Activated CD8-positive, alpha-beta T cell treated with anti-CD3 and anti-CD28 coated beads for 36 hours (primary cell): ENCODE results near the gene TRIM9. TPM values are rescaled to one million over a fixed set of nuclear protein-coding genes. Genes with fewer than 3 reads are reported as not detected.
A peak's percentile ranks its signal among the peaks of the same experiment; 100 is the strongest.

Experiments used
- ATAC-seq: fragments of 200-7000 bp; cut with Tn5 transposase; one replicate; pipeline ENCODE4 v1.10.0; 2021; ENCODE audit warnings: mild to moderate bottlenecking, moderate library complexity
- CTCF ChIA-PET: fragments of 350-600 bp; sonication (Branson Sonifier 250); formaldehyde crosslinking; loops from one replicate; lab custom pipeline; 2021; ENCODE audit warnings: antibody characterized with exemption; lab: Charles Lee
- POLR2A ChIA-PET: fragments of 350-600 bp; sonication (Branson Sonifier 250); formaldehyde crosslinking; loops from one replicate; lab custom pipeline; 2021; ENCODE audit warnings: antibody characterized with exemption; lab: Charles Lee
- DNase-seq: peaks from one replicate; pipeline ENCODE4 v3.0.0-alpha.2; 2020
- H3K27ac Mint-ChIP-seq: one replicate; pipeline ENCODE4 v1.8.0; 2021; ENCODE audit warnings: mild to moderate bottlenecking, mixed read lengths
- H3K27me3 Mint-ChIP-seq: one replicate; pipeline ENCODE4 v1.8.0; 2021; ENCODE audit warnings: mixed read lengths
- H3K36me3 Mint-ChIP-seq: one replicate; pipeline ENCODE4 v1.8.0; 2021; ENCODE audit warnings: low read depth, mixed read lengths
- H3K4me1 Mint-ChIP-seq: one replicate; pipeline ENCODE4 v1.8.0; 2021; ENCODE audit warnings: low read depth, mixed read lengths
- H3K4me3 Mint-ChIP-seq: one replicate; pipeline ENCODE4 v1.8.0; 2021; ENCODE audit warnings: mild to moderate bottlenecking, moderate library complexity, mixed read lengths
- H3K9me3 Mint-ChIP-seq: one replicate; pipeline ENCODE4 v1.8.0; 2021; ENCODE audit warnings: mixed read lengths
- CTCF ChIP-seq: fragments of 200-600 bp; IDR thresholded peaks from one replicate; pipeline ENCODE4 v1.8.0; 2022; ENCODE audit warnings: antibody characterized with exemption, mild to moderate bottlenecking
- intact Hi-C: fragments of 100-400 bp; cut with micrococcal nuclease; formaldehyde crosslinking; loops from one replicate; pipeline ENCODE4 v1.10.0; 2022
- total RNA-seq, 2 experiments: library from RNA; stranded (reverse); gene quantifications; one replicate each; pipeline ENCODE4 v1.2.3, GENCODE V29; 2021

The TRIM9 gene
- total RNA-seq, 2 experiments from 2014 or later: 6.5 to 7.2 TPM

- H3K9me3 Mint-ChIP-seq: no peaks in the 10 kb centered on the region
- POLR2A ChIA-PET: interaction anchor here (0.7 to 2.5 kb wide), 8 partner anchors 10 to 557 kb away, joined by 3 to 13 read pairs (median 4); partner anchors contain the start of gene TMX1
- CTCF ChIA-PET: interaction anchor here (0.6 to 3.5 kb wide), 7 partner anchors 8 to 236 kb away, joined by 3 to 16 read pairs (median 4); no protein-coding TSS in a partner anchor
- ATAC-seq (no peak), DNase-seq (peak; percentile 59)
- H3K4me1 Mint-ChIP-seq: peaks cover 17% of the 10 kb centered on the region
- peak overlapping the region; percentile 89 for H3K27ac Mint-ChIP-seq
- no peak for TF ChIP-seq CTCF
- H3K36me3 Mint-ChIP-seq: no peaks in the 10 kb centered on the region
- peak overlapping the region; percentile 87 for H3K4me3 Mint-ChIP-seq
- intact Hi-C loops: loop anchor here (10.0 kb wide), 1 partner anchor 139 kb away; no protein-coding TSS in a partner anchor
- peaks cover 16% of the 10 kb centered on the region for H3K27me3 Mint-ChIP-seq
Measured at GRCh38 chr14:51095854-51096823, 1.2 kb upstream of the TRIM9 start.

GRCh38 chr14:51094282-51094821 is 553 bp downstream of the TRIM9 start:
- peak overlapping the region; percentile 68 for H3K27ac Mint-ChIP-seq
- ChIA-PET POLR2A (interaction anchor here (1.9 to 2.5 kb wide), 3 partner anchors 10 to 559 kb away, joined by 6 to 13 read pairs (median 12); partner anchors contain the start of gene TMX1), CTCF (interaction anchor here (0.6 to 3.5 kb wide), 7 partner anchors 9 to 234 kb away, joined by 3 to 16 read pairs (median 4); partner anchors contain the start of gene TMX1)
- H3K4me1 Mint-ChIP-seq: peaks cover 17% of the 10 kb centered on the region
- DNase-seq (peak; percentile 48), ATAC-seq (no peak)
- no peaks in the 10 kb centered on the region for H3K9me3 Mint-ChIP-seq
- no peaks in the 10 kb centered on the region for H3K36me3 Mint-ChIP-seq
- peaks cover 8% of the 10 kb centered on the region for H3K27me3 Mint-ChIP-seq
- intact Hi-C loops: loop anchor here (10.0 kb wide), 1 partner anchor 140 kb away; no protein-coding TSS in a partner anchor
- peak overlapping the region; percentile 87 for H3K4me3 Mint-ChIP-seq
- TF ChIP-seq CTCF: no peak

- intact Hi-C loops: loop anchor here (10.0 kb wide), 1 partner anchor 141 kb away; no protein-coding TSS in a partner anchor
- Mint-ChIP-seq H3K4me3 (peak overlapping the region; percentile 87), H3K4me1 (peaks cover 17% of the 10 kb centered on the region), H3K36me3 (no peaks in the 10 kb centered on the region), H3K27ac (no peak overlapping the region), H3K27me3 (peaks cover 6% of the 10 kb centered on the region), H3K9me3 (no peaks in the 10 kb centered on the region)
- ATAC-seq (peak; percentile 10), DNase-seq (peak; percentile 78)
- ChIA-PET CTCF (interaction anchor here (0.6 to 1.4 kb wide), 3 partner anchors 35 to 146 kb away, joined by 3 to 5 read pairs (median 3); partner anchors contain the start of gene TMX1), POLR2A (interaction anchor here (2.3 to 2.5 kb wide), 2 partner anchors 9 to 147 kb away, joined by 12 to 13 read pairs; partner anchors contain the start of gene TMX1)
- peak; percentile 65 for TF ChIP-seq CTCF
Measured at GRCh38 chr14:51093371-51094281, 1.3 kb downstream of the TRIM9 start.

- no peaks in the 10 kb centered on the region for H3K9me3 Mint-ChIP-seq
- H3K4me3 Mint-ChIP-seq: peak overlapping the region; percentile 87
- intact Hi-C loops: loop anchor here (10.0 kb wide), 1 partner anchor 142 kb away; no protein-coding TSS in a partner anchor
- H3K27ac Mint-ChIP-seq: no peak overlapping the region
- peaks cover 17% of the 10 kb centered on the region for H3K4me1 Mint-ChIP-seq
- H3K36me3 Mint-ChIP-seq: no peaks in the 10 kb centered on the region
- H3K27me3 Mint-ChIP-seq: peaks cover 6% of the 10 kb centered on the region
- TF ChIP-seq CTCF: no peak
- ATAC-seq: no peak
- ChIA-PET POLR2A (no interaction called here), CTCF (no interaction called here)
- DNase-seq: no peak
Measured at GRCh38 chr14:51092965-51093364, 1.9 kb downstream of the TRIM9 start.
